GM13976 (cell line): ENCODE results near the gene CHPF.

Experiments used
- DNase-seq: peaks from one replicate; pipeline ENCODE4 v3.0.0; 2012; ENCODE audit warnings: low spot score
- in situ Hi-C: fragments of 300-500 bp; cut with MboI; formaldehyde crosslinking; loops from one replicate; pipeline ENCODE4 v1.12.0; 2022; ENCODE audit warnings: low sequenced_read_pairs, mixed read lengths, inconsistent platforms; ENCODE audit not compliant: unreplicated experiment
- TF ChIP-seq, protein P1 (sequence below): IDR thresholded peaks from 2 replicates; pipeline ENCODE4 v1.5.1; 2012; ENCODE audit warnings: borderline replicate concordance, mild to moderate bottlenecking; ENCODE audit not compliant: insufficient read depth; ENCODE audit errors: extremely low read depth, missing control alignments, control extremely low read depth

Gene CHPF

DNA sequence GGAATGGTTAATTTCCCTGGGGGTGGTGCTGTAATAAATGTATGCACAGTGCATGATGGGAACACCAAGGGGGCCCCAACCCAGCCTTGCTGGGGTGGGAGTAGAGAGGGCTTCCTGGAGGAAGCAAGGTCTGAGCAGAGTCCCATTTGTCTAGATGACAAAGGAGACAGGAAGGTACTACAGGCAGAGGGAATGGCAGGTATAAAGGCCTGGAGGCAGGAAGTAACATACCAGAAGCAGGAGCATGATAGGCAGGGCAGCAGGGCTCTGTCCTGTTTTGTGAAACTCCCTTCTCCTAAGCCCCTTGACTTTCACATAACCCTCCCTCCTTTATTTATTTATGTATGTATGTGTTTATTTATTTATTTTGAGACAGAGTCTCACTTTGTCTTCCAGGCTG lies 41.0 kb downstream of the CHPF start:
- TF ChIP-seq, protein P1, sequence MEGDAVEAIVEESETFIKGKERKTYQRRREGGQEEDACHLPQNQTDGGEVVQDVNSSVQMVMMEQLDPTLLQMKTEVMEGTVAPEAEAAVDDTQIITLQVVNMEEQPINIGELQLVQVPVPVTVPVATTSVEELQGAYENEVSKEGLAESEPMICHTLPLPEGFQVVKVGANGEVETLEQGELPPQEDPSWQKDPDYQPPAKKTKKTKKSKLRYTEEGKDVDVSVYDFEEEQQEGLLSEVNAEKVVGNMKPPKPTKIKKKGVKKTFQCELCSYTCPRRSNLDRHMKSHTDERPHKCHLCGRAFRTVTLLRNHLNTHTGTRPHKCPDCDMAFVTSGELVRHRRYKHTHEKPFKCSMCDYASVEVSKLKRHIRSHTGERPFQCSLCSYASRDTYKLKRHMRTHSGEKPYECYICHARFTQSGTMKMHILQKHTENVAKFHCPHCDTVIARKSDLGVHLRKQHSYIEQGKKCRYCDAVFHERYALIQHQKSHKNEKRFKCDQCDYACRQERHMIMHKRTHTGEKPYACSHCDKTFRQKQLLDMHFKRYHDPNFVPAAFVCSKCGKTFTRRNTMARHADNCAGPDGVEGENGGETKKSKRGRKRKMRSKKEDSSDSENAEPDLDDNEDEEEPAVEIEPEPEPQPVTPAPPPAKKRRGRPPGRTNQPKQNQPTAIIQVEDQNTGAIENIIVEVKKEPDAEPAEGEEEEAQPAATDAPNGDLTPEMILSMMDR: no peak
- no peak for DNase-seq
- in situ Hi-C loops: no loop called here

DNA sequence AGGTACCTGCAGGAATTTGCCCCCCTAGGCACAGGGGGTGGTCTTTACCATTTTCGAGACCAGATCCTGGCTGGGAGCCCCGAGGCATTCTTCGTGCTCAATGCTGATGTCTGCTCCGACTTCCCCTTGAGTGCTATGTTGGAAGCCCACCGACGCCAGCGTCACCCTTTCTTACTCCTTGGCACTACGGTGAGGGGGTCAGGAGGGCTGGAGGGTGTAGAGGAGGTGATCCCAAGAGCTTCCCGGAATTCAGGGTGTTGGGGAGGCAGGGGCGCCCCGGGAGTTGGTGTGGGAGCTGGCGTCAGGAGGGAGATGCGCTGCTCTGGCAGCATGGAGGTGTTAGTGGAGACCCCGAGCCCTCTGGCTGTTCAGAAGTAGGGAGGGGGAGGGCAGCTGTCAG lies 41.8 kb downstream of the CHPF start:
- no peak for DNase-seq
- in situ Hi-C loops: no loop called here
- TF ChIP-seq, protein P1: no peak

DNA sequence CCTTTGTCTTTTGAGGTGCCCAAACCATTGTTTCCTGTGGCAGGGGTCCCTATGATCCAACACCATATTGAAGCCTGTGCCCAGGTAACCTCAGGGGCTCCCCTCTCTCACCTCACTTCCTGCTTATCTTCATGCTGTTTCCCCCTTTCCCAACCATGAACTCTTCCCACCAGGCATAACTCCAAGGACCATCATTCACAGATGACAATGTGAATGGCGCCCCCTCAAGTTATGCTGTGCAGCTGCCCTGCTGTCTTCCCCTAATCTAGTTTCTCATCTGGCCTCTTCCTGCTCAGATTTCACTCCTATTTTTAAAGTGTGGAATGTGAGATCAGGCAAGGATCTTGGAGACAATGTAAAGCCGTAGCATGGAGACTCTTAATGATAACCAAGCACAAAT lies 43.5 kb downstream of the CHPF start:
- in situ Hi-C loops: no loop called here
- TF ChIP-seq, protein P1: no peak
- DNase-seq: no peak

DNA sequence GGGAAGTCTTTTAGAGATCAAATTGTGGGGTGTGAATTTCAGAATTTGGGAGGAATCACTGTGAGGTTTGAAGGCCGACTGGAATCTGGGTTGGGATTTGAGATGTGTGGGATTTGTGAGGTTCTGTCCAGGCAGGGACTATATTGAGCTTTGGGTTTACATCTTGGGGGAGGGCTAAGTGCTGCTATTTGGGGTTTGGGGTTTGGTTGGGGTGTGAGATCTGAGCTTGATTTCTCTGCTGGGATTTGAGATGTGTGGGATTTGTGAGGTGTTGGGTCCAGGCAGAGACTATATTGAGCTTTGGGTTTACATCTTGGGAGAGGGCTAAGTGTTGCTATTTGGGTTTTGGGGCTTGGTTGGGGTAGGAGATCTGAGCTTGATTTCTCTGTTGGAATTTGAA lies 44.1 kb downstream of the CHPF start:
- no peak for DNase-seq
- in situ Hi-C loops: no loop called here
- TF ChIP-seq, protein P1: no peak

DNA sequence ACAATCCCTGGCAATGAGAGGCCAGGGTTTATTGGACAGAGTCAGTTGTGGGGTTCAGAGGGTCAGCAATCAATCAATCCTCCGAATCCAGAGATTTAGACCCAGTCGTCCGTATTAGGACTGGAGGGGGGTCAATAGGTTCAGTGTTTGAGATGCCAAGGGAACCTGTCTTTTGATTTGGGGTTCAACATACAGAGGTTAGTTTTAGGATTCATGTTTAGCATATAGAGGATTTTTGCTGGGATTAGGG lies 44.6 kb downstream of the CHPF start:
- in situ Hi-C loops: no loop called here
- no peak for DNase-seq
- TF ChIP-seq, protein P1: no peak

DNA sequence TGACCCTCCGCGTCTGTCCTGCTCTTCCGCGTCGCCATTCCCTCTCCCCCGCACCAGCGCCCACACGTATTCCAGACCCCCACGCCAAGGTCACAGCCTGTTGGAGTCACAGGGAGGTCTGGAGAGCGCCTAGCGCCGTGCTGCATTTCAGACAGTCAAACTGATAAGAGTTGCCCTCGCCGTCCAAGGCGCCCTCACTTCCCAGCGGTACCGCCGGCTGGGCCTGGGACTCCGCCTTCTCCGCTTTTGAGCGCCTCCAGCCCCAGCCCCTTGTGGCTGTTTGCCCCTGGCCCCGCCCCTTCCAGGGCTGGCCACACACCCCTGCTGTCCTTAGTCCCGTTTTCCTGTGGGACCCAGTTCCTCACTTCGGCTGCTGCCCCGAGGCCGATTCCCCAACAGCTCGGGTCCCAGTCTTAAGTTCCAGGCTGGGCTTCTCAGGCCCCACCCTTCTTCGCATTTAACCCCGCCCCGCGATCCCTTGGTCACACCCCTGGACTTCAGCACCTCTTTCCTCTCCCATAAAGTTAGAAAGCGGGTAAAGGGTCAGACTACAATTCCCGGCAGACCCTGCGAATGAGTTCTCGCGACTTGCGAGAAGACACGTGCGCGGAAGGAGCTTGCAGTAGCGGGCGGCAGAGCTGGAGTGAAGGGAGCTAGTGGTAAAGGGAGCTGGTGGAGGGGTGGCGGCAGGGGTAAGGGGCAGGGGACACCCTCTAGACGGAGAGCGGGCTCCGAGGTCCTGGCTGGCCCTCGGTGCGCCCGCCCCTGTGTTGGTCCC lies 45.1 kb downstream of the CHPF start, which contains the start of gene GMPPA:
TSS of gene GMPPA (plus strand) at position 612 of the 778 bp plus-strand sequence. CDS start 1,085 bp downstream, outside the sequence.
- peak; percentile 98 for DNase-seq
- in situ Hi-C loops: no loop called here
- TF ChIP-seq, protein P1: no peak
